HepG2 (cell line): Measurements from ENCODE around the gene CDT1.

Experiments used
- CBX2 ChIP-seq, 2 experiments: fragments of 200-600 bp in 1 of 2; sonication (generic); formaldehyde crosslinking in 1 of 2; IDR thresholded peaks; 2 replicates each; pipeline versions ENCODE4 v1.7.0 to v1.8.1; 2018 to 2022; ENCODE audit warnings: low read depth in 2 of 2, low read length in 1 of 2, mild to moderate bottlenecking in 1 of 2, missing genetic modification reagents in 1 of 2
- CTCF ChIP-seq: sonication (generic); formaldehyde crosslinking; IDR thresholded peaks from 2 replicates; pipeline ENCODE4 v1.5.0; 2020; ENCODE audit warnings: mild to moderate bottlenecking, missing genetic modification reagents, moderate library complexity
- EZH2 ChIP-seq: conservative IDR thresholded peaks from 2 replicates; pipeline ENCODE4 v1.6.1; 2012; ENCODE audit warnings: mild to moderate bottlenecking, low read depth, low read length, moderate library complexity
- GATAD2A ChIP-seq: IDR thresholded peaks from 2 replicates; pipeline ENCODE4 v1.6.1; 2016
- JUND ChIP-seq: sonication (generic); formaldehyde crosslinking; IDR thresholded peaks from 2 replicates; pipeline ENCODE4 v1.8.0; 2022; ENCODE audit warnings: mild to moderate bottlenecking, missing genetic modification reagents
- POLR2AphosphoS5 ChIP-seq: IDR thresholded peaks from 2 replicates; pipeline ENCODE4 v1.6.1; 2012; ENCODE audit warnings: low read depth, low read length
- ZBTB33 ChIP-seq: sonication (generic); formaldehyde crosslinking; IDR thresholded peaks from 2 replicates; pipeline ENCODE4 v1.4.0; 2020; ENCODE audit warnings: missing genetic modification reagents
- ZBTB7B ChIP-seq: sonication (generic); formaldehyde crosslinking; IDR thresholded peaks from 2 replicates; pipeline ENCODE4 v1.4.0; 2020; ENCODE audit warnings: missing genetic modification reagents
- ZNF431 ChIP-seq: sonication (generic); formaldehyde crosslinking; IDR thresholded peaks from 2 replicates; pipeline ENCODE4 v1.9.0; 2022; ENCODE audit warnings: missing genetic modification reagents, low read depth, mild to moderate bottlenecking, borderline replicate concordance
- ZNF512 ChIP-seq: sonication (generic); formaldehyde crosslinking; IDR thresholded peaks from 2 replicates; pipeline ENCODE4 v1.4.0; 2020; ENCODE audit warnings: mild to moderate bottlenecking, missing genetic modification reagents
- ZNF556 ChIP-seq: sonication (generic); formaldehyde crosslinking; IDR thresholded peaks from 2 replicates; pipeline ENCODE4 v1.4.0; 2020; ENCODE audit warnings: mild to moderate bottlenecking, missing genetic modification reagents, borderline replicate concordance
- TF ChIP-seq, protein P1 (sequence below): sonication (generic); formaldehyde crosslinking; IDR thresholded peaks from 2 replicates; pipeline ENCODE4 v1.4.0; 2020; ENCODE audit warnings: low read depth, mild to moderate bottlenecking, missing genetic modification reagents
- TF ChIP-seq, protein P2 (sequence below), 2 experiments: IDR thresholded peaks; 2 replicates each; pipeline ENCODE4 v1.6.1; 2011 to 2012; ENCODE audit warnings: low read length in 2 of 2, borderline replicate concordance in 1 of 2, low read depth in 1 of 2, mild to moderate bottlenecking in 1 of 2, moderate library complexity in 1 of 2

DNA sequence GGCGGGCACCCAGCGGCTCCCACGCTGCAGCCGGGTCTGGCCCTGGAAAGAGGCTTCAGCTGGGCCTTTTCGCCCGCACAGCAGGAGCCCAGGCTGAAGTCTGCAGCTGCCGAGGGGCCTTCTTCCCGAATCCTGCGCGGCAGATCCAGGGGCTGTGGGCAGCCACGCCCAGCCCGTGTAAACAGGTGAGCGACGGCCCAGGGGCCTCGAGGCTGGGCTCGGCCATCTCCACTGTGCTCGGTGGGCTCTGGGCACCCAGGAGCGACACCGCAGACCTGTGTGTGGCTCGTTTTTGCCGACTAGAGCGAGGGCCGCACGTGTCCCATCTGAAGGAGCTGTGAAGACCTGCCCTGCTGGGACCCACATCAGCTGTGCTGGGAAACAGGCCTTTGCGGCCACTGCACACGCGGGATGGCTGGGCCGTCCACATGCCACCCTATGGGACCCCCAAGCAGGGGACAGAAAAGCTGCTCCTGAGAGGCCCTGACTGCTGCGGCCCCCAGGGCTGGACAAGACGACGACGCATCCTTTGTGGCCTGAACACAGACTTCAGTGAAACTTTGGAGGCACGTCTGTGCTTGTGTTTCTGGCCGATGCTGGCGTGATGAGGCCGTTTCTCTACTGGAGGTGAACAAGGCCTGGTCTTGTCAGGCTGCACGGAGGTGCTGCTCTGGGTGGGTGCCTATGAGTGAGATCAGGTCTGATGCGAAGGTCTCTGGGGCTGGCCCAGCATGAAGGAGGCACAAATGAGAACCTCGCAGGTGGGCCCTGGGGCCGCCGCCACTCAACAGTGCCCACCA, 13.3 kb downstream of the CDT1 start:
- TF ChIP-seq CTCF (CRISPR knock-in tag) (no peak), POLR2AphosphoS5 (no peak), EZH2 (no peak), GATAD2A (CRISPR knock-in tag) (no peak), JUND (CRISPR knock-in tag) (no peak), ZBTB7B (CRISPR knock-in tag) (no peak), ZNF431 (CRISPR knock-in tag) (no peak), CBX2 (IDR thresholded peaks at IDR 0.05; ENCODE audit: low read depth, low read length) (no peak), CBX2 (CRISPR knock-in tag; IDR thresholded peaks at IDR 0.05; ENCODE audit: low read depth) (no peak), ZNF512 (no peak), ZNF556 (CRISPR knock-in tag) (no peak), ZBTB33 (CRISPR knock-in tag) (no peak)
- TF ChIP-seq, protein P1, sequence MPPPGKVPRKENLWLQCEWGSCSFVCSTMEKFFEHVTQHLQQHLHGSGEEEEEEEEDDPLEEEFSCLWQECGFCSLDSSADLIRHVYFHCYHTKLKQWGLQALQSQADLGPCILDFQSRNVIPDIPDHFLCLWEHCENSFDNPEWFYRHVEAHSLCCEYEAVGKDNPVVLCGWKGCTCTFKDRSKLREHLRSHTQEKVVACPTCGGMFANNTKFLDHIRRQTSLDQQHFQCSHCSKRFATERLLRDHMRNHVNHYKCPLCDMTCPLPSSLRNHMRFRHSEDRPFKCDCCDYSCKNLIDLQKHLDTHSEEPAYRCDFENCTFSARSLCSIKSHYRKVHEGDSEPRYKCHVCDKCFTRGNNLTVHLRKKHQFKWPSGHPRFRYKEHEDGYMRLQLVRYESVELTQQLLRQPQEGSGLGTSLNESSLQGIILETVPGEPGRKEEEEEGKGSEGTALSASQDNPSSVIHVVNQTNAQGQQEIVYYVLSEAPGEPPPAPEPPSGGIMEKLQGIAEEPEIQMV (CRISPR knock-in tag): no peak
- TF ChIP-seq, protein P2, sequence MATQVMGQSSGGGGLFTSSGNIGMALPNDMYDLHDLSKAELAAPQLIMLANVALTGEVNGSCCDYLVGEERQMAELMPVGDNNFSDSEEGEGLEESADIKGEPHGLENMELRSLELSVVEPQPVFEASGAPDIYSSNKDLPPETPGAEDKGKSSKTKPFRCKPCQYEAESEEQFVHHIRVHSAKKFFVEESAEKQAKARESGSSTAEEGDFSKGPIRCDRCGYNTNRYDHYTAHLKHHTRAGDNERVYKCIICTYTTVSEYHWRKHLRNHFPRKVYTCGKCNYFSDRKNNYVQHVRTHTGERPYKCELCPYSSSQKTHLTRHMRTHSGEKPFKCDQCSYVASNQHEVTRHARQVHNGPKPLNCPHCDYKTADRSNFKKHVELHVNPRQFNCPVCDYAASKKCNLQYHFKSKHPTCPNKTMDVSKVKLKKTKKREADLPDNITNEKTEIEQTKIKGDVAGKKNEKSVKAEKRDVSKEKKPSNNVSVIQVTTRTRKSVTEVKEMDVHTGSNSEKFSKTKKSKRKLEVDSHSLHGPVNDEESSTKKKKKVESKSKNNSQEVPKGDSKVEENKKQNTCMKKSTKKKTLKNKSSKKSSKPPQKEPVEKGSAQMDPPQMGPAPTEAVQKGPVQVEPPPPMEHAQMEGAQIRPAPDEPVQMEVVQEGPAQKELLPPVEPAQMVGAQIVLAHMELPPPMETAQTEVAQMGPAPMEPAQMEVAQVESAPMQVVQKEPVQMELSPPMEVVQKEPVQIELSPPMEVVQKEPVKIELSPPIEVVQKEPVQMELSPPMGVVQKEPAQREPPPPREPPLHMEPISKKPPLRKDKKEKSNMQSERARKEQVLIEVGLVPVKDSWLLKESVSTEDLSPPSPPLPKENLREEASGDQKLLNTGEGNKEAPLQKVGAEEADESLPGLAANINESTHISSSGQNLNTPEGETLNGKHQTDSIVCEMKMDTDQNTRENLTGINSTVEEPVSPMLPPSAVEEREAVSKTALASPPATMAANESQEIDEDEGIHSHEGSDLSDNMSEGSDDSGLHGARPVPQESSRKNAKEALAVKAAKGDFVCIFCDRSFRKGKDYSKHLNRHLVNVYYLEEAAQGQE (IDR thresholded peaks at IDR 0.05; ENCODE audit: borderline replicate concordance in 1 of 2, low read depth in 1 of 2, low read length in 2 of 2): no peak
